GM10266 (cell line): ENCODE measurements around the gene EFCAB11.

Experiments used
- DNase-seq: peaks from one replicate; pipeline ENCODE4 v3.0.0; 2012; ENCODE audit errors: extremely low spot score
- CTCF ChIP-seq: IDR thresholded peaks from 2 replicates; pipeline ENCODE4 v1.5.1; 2012; ENCODE audit warnings: mild to moderate bottlenecking, low read depth; ENCODE audit not compliant: control insufficient read depth, insufficient read depth; ENCODE audit errors: missing control alignments

EFCAB11 gene

GRCh38 chr14:89990218-89990617, 35.7 kb upstream of the EFCAB11 start:
- no peak for TF ChIP-seq CTCF
- DNase-seq = no peak

- no peak for TF ChIP-seq CTCF
- no peak for DNase-seq
Measured at GRCh38 chr14:89988787-89989186, 34.3 kb upstream of the EFCAB11 start.

GRCh38 chr14:89987161-89987475, 32.6 kb upstream of the EFCAB11 start:
- DNase-seq = no peak

GRCh38 chr14:89986462-89987160, 32.1 kb upstream of the EFCAB11 start:
- TF ChIP-seq CTCF = no peak
- DNase-seq = no peak

More at GRCh38 chr14:89987161-89987475, 32.6 kb upstream of the EFCAB11 start:
- TF ChIP-seq CTCF = no peak

GRCh38 chr14:89983375-89983774, 28.8 kb upstream of the EFCAB11 start:
- DNase-seq = no peak

GRCh38 chr14:89978656-89979055, 24.1 kb upstream of the EFCAB11 start:
- no peak for DNase-seq
- TF ChIP-seq CTCF = no peak

More at GRCh38 chr14:89983375-89983774, 28.8 kb upstream of the EFCAB11 start:
- no peak for TF ChIP-seq CTCF

GRCh38 chr14:89977668-89978067, 23.1 kb upstream of the EFCAB11 start:
- no peak for DNase-seq
- TF ChIP-seq CTCF = no peak
